Measurements from ENCODE around the gene SIX3. TPM values are rescaled to one million over a fixed set of nuclear protein-coding genes. Genes with fewer than 3 reads are reported as not detected.

SIX3 gene
- polyA plus RNA-seq, 10 donors: not detected

GRCh38 chr2:44981714-44982108 lies 40.2 kb downstream of the SIX3 start:
- peak; percentile 66 to 88 (median 86) for DNase-seq

GRCh38 chr2:44983836-44984604 lies 42.5 kb downstream of the SIX3 start:
- DNase-seq: no peak

GRCh38 chr2:44989176-44989575 lies 47.7 kb downstream of the SIX3 start:
- no peak for DNase-seq

- DNase-seq: no peak
Observed at GRCh38 chr2:44994377-44994776, 52.9 kb downstream of the SIX3 start.

Other genes with a start within 250 kb of the SIX3 start
- 10 to 100 TPM in 2 of 10 donors, 1 to 10 TPM in 8; 4.6 to 13.0 (median 7.4) TPM for gene SIX2, start 67.8 kb downstream of the SIX3 start, polyA plus RNA-seq (ENCODE audit: insufficient read length in 10 of 10)

Data from muscle of back (tissue), 11 donors.